NOMO-1 treated with DMSO at 0.1 percent for 48 hours (cell line): Measurements from ENCODE around the gene NUTM2D.
"Not testable (repeated sequence)": the region's sequence is repeated elsewhere in the genome, so short reads cannot be mapped to it uniquely, and the experiment has no call there.

Experiments
- DNase-seq: peaks from one replicate; lab custom pipeline; 2025; ENCODE audit not compliant: unreplicated experiment; lab: John Stamatoyannopoulos, UW

The NUTM2D gene

DNA sequence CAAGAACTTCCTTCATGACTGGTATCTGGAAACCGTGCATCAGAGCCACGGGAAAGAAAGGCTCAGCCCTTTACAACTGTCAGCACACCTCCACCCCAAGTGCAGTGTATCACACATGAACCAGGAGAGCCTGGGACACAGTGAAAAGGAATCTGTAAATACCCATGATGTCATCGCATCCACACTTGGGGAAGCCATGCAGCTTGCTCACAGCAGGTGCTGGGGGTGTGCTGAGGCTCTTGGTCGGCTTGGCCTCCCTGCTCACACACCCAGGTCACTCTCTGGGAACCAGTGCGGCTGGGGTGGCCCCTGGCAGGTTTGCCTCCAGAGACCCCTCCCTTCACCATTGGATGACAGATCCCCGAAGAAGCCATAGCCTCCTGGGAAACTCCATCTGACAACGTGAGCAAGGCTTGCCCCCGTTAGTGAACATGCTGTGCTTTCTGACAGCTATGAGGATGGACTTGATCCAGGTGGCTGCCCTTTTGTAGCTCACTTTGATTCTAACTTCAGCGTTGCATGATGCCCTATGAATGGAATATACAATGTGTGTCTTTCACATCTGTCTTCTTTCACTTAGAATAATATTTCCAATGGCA is 12.1 kb downstream of the NUTM2D start:
- not testable (repeated sequence) for DNase-seq

DNA sequence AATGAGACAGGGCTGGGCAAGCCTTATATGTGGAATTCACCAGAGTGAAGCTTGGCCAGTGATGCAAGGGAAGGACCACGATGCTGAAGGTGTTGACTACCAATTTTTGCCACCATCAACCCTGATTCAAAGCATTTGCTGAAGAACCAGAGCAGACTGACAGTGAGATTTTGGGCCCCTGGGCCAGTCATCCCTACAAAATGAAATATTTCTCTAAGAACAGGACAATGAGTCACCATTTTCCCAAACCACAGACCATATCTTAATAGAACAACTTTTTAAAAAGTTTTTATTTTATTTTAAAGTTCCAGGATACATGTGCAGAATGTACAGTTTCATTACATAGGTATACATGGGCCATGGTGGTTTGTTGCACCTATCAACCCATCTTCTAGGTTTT is 16.5 kb downstream of the NUTM2D start:
- DNase-seq: not testable (repeated sequence)

DNA sequence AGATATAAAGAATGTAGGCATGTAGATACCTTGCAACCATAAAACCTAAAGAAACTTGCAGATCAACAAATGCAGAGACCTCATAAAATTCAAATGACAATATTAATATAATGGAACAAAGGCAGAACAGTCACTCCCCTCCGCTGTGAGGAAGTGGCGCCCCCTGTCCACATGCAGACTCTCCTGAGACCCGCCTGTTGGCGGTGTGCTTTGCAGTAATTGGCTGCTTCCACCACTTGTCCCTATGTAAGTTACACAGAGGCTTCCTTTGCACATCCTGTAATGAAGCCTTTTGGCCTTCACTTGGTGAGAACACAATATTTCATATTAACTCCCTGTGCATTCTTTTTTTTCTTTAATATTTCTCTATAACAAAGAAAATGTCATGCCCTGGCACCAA is 21.6 kb downstream of the NUTM2D start:
- not testable (repeated sequence) for DNase-seq

DNA sequence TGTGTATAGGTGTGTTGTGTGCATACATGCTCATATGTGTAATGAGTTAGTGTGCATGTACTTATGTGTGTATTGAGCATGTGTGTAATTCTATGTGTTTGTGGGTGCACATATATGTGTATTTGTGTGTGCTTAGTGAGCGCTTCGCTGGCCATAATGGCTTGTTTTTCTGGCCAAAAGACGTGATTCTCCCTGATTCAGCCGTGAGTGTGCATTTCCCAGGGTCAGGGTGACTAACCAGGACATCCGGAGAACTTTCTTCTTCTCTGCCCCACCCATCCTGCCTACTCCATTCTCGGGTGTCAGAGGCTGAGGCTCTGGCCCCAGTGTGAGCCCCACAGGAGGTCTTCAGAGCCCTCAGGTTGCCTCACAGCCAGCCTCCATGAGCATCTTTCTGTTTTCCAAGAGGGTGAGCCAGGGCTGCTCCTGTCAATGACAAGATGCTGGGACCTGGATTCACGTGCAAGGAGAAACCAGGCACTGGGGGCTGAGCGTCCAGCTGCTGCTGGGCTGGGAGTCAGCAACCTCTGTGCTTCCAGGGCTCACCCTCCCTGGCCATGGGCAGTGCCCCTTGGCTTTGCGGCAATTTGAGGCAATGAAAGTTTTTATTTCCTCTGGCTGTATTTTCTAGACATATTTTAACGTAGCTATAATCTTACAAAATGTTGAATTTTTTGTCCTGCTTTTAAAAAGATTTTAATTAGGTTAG is 25.8 kb downstream of the NUTM2D start:
- DNase-seq: not testable (repeated sequence)

DNA sequence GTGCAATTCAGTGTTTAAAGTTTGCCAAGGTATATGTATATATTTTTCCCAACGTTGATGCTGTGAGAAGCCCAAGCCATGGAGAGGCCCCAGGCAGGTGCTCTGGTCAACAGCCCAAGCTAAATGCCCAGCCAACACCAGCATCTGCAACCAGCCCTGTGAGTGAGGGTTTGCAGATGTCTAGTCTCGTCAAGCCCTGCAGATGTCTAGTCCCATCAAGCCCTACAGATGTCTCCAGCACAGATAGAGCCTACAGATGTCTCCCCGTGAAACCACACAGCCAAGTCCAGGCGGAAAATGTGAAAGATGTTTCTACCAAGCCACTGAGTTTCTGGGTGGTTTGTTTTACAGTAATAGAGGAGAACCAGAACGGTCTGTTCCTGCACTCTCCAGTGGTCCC is 26.7 kb downstream of the NUTM2D start:
- DNase-seq: not testable (repeated sequence)

DNA sequence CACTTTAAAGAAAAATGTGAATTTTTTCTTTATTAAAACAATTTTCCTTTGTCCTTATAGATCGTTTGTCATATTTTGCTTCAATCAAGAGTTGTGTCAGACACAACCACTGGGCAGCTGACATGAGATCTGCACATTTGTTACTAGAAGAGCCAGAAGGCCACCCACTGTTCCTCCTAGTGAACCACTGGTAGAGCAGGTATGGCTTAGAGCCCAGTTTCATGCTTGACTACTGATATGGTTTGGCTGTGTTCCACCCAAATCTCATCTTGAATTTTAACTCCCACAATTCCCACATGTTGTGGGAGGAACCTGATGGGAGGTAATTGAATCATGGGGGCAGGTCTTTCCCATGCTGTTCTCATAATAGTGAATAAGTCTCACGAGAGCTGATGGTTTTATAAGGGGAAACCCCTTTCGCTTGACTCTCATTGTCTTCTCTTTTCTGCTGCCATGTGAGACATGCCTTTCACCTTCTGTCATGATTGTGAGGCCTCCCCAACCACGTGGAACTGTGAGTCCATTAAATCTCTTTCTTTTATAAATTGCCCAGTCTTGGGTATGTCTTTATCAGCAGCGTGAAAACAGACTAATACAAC is 28.3 kb downstream of the NUTM2D start:
- not testable (repeated sequence) for DNase-seq

DNA sequence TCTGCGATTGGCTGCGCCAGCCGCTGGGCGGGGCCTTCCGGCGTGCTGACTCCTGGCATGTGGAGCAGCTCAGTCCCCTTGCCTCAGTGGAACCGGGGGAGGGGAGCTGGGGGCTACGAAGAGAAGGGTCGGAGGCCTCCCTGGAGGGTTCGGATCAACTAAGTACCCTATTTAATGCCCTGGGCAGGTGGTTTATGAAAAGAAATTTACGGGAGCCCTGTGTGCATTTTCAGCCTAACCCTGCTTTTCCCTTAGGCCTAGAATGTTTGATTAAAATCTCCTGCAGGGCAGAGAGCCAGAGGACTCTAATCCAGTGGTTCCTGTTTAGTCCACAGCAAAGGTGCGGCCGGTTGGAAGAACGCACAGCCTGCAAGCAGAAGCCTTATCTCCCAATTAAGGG is 33.8 kb downstream of the NUTM2D start:
- not testable (repeated sequence) for DNase-seq

DNA sequence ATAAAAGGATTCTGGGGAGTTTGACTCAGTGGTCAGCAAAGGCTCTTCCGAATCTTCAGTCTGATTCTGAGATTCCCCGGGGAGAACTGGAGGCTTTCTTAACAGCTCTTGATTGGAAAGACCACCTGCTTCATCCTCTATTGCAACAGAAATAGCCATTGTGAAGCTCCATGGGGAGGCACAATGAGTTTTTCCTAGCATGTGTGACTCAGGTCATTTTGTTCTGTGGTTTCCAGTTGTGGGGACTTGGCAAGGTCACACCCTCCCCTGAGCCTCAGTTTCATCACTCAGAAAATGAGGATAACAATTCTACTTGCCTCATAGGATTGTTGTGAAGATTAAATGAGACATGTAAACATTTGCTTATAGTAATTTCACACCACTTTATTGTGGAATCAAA is 38.7 kb downstream of the NUTM2D start:
- not testable (repeated sequence) for DNase-seq

DNA sequence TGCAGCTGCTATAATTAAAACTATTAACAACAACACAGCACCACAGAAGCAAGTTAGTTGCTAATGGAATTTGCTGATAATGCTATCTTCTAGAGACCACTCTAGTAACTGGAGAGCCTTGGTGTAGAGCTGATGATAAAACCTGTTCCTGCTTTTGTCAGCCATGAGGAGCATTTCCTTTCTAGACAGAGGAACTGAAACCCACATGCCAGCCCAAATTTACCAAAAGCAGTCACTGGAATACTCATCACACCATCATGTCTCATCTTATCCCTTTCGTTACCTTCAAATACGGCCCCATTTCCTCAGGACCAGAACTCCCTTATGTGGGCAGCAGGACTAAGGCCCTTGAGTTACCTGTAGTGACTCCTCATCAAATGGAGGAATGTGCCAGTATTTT is 40.9 kb downstream of the NUTM2D start:
- not testable (repeated sequence) for DNase-seq

DNA sequence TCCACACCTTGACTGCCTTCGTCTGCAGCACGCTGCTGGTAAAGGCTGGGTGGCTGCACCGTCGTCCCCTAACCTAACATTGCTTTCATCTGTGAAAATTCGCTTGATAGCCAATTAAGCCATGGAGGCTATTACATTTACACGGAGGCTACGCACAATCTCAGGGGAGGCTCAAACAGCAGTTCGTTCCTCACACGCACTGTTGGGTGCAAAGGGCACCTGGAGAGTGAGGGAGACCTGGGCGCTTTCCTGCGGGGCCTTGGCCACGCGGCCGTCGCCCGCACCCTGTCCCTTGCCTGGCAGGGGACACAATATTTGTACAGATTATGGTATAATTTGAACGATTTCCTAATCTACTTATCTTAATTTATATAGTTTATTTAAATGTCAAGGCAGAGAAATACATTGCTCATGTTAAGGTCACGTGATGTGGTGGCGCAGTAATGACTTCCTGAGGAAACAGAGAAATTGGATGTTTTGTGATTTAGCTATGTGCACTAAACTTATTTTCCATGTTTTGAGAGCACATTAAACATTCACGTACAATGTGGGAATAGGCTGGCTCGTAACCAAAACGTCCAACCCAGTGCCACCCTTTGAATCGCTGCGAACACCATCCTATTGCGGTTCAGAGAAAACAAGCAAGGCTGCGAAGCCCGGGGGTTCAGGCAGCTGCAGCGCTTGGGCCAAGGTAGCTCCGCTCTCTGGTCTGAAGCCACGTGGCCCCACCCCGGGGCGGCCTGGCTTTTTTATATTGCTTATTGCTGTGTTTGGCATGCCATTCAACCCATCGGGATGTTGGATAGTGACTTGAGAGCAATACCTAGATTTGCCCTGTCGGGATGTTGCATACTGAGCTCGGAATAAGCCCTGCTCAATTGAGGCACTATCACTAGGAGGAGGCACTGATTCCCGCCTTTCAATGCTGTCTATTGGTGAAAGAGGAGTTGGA is 50.2 kb downstream of the NUTM2D start:
- DNase-seq: not testable (repeated sequence)

DNA sequence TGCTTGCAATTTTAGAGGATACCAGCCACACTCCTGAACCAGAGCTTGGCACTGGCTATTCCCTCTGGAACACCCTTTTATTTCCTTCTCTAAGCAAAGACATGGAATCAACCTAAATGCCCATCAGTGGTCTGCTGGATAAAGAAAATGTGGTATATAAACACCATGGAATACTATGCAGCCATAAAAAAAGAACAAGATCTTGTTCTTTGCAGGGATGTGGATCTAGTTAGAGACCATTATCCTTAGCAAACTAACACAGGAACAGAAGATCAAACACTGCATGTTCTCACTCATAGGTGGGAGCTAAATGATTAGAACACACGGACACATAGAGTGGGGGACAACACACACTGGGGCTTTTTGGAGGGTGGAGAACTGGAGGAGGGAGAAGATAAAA is 56.4 kb downstream of the NUTM2D start:
- not testable (repeated sequence) for DNase-seq
